HEK293 (cell line): Measurements from ENCODE around the gene ADAMTS13.

Experiments used
- RBAK ChIP-seq: fragments of 450-650 bp; formaldehyde crosslinking; IDR thresholded peaks from 2 replicates; pipeline ENCODE4 v1.5.1; 2016; ENCODE audit warnings: missing biosample characterization, missing genetic modification characterization
- ZBTB1 ChIP-seq: fragments of 450-650 bp; formaldehyde crosslinking; IDR thresholded peaks from 2 replicates; pipeline ENCODE4 v1.5.1; 2016; ENCODE audit warnings: missing biosample characterization, missing genetic modification characterization
- ZBTB11 ChIP-seq: fragments of 450-650 bp; formaldehyde crosslinking; conservative IDR thresholded peaks from 2 replicates; pipeline ENCODE4 v1.5.1; 2016; ENCODE audit warnings: low read depth, missing biosample characterization, missing genetic modification characterization
- ZNF324 ChIP-seq: fragments of 450-650 bp; formaldehyde crosslinking; IDR thresholded peaks from 2 replicates; pipeline ENCODE4 v1.5.1; 2016; ENCODE audit warnings: missing biosample characterization, missing genetic modification characterization
- ZNF423 ChIP-seq: fragments of 450-650 bp; formaldehyde crosslinking; IDR thresholded peaks from 2 replicates; pipeline ENCODE4 v1.5.1; 2016; ENCODE audit warnings: missing biosample characterization, missing genetic modification characterization
- ZNF791 ChIP-seq: fragments of 450-650 bp; formaldehyde crosslinking; IDR thresholded peaks from 2 replicates; pipeline ENCODE4 v1.5.1; 2016; ENCODE audit warnings: missing biosample characterization, missing genetic modification characterization
- TF ChIP-seq, protein P1 (sequence below): fragments of 450-650 bp; formaldehyde crosslinking; IDR thresholded peaks from 2 replicates; pipeline ENCODE4 v1.5.1; 2016; ENCODE audit warnings: missing biosample characterization, missing genetic modification characterization
- TF ChIP-seq, protein P2 (sequence below): fragments of 450-650 bp; IDR thresholded peaks from 2 replicates; pipeline ENCODE4 v1.5.1; 2018; ENCODE audit warnings: missing biosample characterization, mild to moderate bottlenecking, missing genetic modification characterization
- TF ChIP-seq, protein P3 (sequence below): fragments of 450-650 bp; formaldehyde crosslinking; IDR thresholded peaks from 2 replicates; pipeline ENCODE4 v1.5.1; 2016; ENCODE audit warnings: missing biosample characterization, missing genetic modification characterization
- TF ChIP-seq, protein P4 (sequence below): fragments of 450-650 bp; formaldehyde crosslinking; IDR thresholded peaks from 2 replicates; pipeline ENCODE4 v1.5.1; 2017; ENCODE audit warnings: missing biosample characterization, missing genetic modification characterization

GRCh38 chr9:133424187-133424586 lies 2.0 kb downstream of the ADAMTS13 start:
- TF ChIP-seq, protein P1, sequence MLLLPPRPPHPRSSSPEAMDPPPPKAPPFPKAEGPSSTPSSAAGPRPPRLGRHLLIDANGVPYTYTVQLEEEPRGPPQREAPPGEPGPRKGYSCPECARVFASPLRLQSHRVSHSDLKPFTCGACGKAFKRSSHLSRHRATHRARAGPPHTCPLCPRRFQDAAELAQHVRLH (tag by site-specific recombination) = no peak
- TF ChIP-seq ZBTB11 (tag by site-specific recombination) = no peak
- TF ChIP-seq, protein P2, sequence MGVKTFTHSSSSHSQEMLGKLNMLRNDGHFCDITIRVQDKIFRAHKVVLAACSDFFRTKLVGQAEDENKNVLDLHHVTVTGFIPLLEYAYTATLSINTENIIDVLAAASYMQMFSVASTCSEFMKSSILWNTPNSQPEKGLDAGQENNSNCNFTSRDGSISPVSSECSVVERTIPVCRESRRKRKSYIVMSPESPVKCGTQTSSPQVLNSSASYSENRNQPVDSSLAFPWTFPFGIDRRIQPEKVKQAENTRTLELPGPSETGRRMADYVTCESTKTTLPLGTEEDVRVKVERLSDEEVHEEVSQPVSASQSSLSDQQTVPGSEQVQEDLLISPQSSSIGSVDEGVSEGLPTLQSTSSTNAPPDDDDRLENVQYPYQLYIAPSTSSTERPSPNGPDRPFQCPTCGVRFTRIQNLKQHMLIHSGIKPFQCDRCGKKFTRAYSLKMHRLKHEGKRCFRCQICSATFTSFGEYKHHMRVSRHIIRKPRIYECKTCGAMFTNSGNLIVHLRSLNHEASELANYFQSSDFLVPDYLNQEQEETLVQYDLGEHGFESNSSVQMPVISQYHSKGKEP = no peak
- no peak for TF ChIP-seq ZBTB1 (tag by site-specific recombination)
- TF ChIP-seq RBAK (tag by site-specific recombination) = no peak
- no peak for TF ChIP-seq ZNF423 (tag by site-specific recombination)
- TF ChIP-seq, protein P3, sequence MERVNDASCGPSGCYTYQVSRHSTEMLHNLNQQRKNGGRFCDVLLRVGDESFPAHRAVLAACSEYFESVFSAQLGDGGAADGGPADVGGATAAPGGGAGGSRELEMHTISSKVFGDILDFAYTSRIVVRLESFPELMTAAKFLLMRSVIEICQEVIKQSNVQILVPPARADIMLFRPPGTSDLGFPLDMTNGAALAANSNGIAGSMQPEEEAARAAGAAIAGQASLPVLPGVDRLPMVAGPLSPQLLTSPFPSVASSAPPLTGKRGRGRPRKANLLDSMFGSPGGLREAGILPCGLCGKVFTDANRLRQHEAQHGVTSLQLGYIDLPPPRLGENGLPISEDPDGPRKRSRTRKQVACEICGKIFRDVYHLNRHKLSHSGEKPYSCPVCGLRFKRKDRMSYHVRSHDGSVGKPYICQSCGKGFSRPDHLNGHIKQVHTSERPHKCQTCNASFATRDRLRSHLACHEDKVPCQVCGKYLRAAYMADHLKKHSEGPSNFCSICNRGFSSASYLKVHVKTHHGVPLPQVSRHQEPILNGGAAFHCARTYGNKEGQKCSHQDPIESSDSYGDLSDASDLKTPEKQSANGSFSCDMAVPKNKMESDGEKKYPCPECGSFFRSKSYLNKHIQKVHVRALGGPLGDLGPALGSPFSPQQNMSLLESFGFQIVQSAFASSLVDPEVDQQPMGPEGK (tag by site-specific recombination) = no peak
- TF ChIP-seq ZNF324 = no peak
- TF ChIP-seq, protein P4, sequence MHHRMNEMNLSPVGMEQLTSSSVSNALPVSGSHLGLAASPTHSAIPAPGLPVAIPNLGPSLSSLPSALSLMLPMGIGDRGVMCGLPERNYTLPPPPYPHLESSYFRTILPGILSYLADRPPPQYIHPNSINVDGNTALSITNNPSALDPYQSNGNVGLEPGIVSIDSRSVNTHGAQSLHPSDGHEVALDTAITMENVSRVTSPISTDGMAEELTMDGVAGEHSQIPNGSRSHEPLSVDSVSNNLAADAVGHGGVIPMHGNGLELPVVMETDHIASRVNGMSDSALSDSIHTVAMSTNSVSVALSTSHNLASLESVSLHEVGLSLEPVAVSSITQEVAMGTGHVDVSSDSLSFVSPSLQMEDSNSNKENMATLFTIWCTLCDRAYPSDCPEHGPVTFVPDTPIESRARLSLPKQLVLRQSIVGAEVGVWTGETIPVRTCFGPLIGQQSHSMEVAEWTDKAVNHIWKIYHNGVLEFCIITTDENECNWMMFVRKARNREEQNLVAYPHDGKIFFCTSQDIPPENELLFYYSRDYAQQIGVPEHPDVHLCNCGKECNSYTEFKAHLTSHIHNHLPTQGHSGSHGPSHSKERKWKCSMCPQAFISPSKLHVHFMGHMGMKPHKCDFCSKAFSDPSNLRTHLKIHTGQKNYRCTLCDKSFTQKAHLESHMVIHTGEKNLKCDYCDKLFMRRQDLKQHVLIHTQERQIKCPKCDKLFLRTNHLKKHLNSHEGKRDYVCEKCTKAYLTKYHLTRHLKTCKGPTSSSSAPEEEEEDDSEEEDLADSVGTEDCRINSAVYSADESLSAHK (tag by site-specific recombination) = no peak
- TF ChIP-seq ZNF791 (tag by site-specific recombination) = no peak
